Measurements from ENCODE around the gene HAT1.
A peak's percentile ranks its signal among the peaks of the same experiment; 100 is the strongest.
"Not testable (repeated sequence)": the region's sequence is repeated elsewhere in the genome, so short reads cannot be mapped to it uniquely, and the experiment has no call there.

The HAT1 gene

GRCh38 chr2:171985076-171985475 lies 62.8 kb downstream of the HAT1 start:
- DNase-seq: no peak

- no peak for DNase-seq
Observed at GRCh38 chr2:171986778-171987177, 64.5 kb downstream of the HAT1 start.

- no peak for DNase-seq
Observed at GRCh38 chr2:171991027-171991426, 68.8 kb downstream of the HAT1 start.

- no peak for DNase-seq
Observed at GRCh38 chr2:171995586-171995985, 73.3 kb downstream of the HAT1 start.

- DNase-seq: no peak
Observed at GRCh38 chr2:171996021-171996420, 73.8 kb downstream of the HAT1 start.

- not testable (repeated sequence) for DNase-seq
Observed at GRCh38 chr2:171997031-171997430, 74.8 kb downstream of the HAT1 start.

- DNase-seq: no peak
Observed at GRCh38 chr2:171999161-171999560, 76.9 kb downstream of the HAT1 start.

- DNase-seq: peak; percentile 89
Observed at GRCh38 chr2:171999604-172000469, 77.6 kb downstream of the HAT1 start, which contains the start of gene METAP1D. Gene METAP1D, plus strand, starts transcription at chr2:171999953. Its CDS starts 17 bp downstream, at chr2:171999970.

- DNase-seq: no peak
Observed at GRCh38 chr2:172000696-172001361, 78.6 kb downstream of the HAT1 start.

GRCh38 chr2:172007372-172007771 lies 85.1 kb downstream of the HAT1 start:
- DNase-seq: no peak

- DNase-seq: no peak
Observed at GRCh38 chr2:172009823-172010222, 87.6 kb downstream of the HAT1 start.

- DNase-seq: no peak
Observed at GRCh38 chr2:172011812-172012575, 89.7 kb downstream of the HAT1 start.

GRCh38 chr2:172012677-172013391 lies 90.6 kb downstream of the HAT1 start:
- DNase-seq: no peak

GRCh38 chr2:172013396-172013795 lies 91.1 kb downstream of the HAT1 start:
- DNase-seq: no peak

- DNase-seq: no peak
Observed at GRCh38 chr2:172021074-172021931, 99.0 kb downstream of the HAT1 start.

GRCh38 chr2:172021955-172022354 lies 99.7 kb downstream of the HAT1 start:
- DNase-seq: peak; percentile 89

GRCh38 chr2:172031536-172031935 lies 109.3 kb downstream of the HAT1 start:
- no peak for DNase-seq

All from fibroblast of upper back skin (primary cell).